ENCODE data around the gene CBX4.

Gene CBX4

GRCh38 chr17:79839356-79840268 is at the start of gene CBX4:
Gene CBX4, minus strand, starts transcription at chr17:79839440. Its CDS starts 189 bp downstream, at chr17:79839251.
- DNase-seq (ENCODE audit: low read depth), result peak; percentile 93

- DNase-seq (ENCODE audit: low read depth), result no peak
These were observed 48.8 kb upstream of the CBX4 start for GRCh38 chr17:79888009-79888540.

DNA sequence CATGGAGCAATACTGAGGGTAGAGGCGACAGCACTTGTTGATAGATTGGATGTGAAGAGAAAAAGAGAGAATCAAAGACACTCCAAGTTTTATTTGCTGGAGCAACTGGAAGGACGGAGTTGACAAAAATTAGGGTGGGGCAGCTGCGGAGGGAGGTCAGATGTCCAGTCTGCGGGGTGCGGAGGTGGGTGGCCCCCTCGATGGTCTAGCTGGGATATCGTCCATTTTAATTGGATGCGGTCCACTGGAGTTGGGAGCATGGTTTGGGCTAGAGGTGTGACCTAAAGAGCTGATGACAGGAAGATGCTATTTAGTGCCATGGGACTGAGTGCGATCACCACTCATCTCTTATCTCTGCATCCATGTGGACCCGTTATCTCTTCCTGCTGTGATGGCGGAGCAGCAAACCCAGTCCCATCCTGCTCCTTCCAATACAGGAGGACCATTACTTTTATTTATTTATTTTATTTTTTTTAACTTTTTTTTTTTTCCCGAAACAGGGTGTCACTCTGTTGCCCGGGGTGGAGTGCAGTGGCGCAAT is 48.3 kb upstream of the CBX4 start:
- no peak for DNase-seq (ENCODE audit: low read depth)

- no peak for DNase-seq (ENCODE audit: low read depth)
These were observed 44.0 kb upstream of the CBX4 start for GRCh38 chr17:79883202-79883601.

- no peak for DNase-seq (ENCODE audit: low read depth)
These were observed 39.2 kb upstream of the CBX4 start for GRCh38 chr17:79878329-79878947.

GRCh38 chr17:79877041-79877440 is 37.8 kb upstream of the CBX4 start:
- no peak for DNase-seq (ENCODE audit: low read depth)

GRCh38 chr17:79875511-79875910 is 36.3 kb upstream of the CBX4 start:
- DNase-seq (ENCODE audit: low read depth), result no peak

- DNase-seq (ENCODE audit: low read depth), result peak; percentile 38
These were observed 35.2 kb upstream of the CBX4 start for GRCh38 chr17:79874329-79874981.

- no peak for DNase-seq (ENCODE audit: low read depth)
These were observed 34.3 kb upstream of the CBX4 start for GRCh38 chr17:79873583-79873982.

- DNase-seq (ENCODE audit: low read depth), result no peak
These were observed 33.5 kb upstream of the CBX4 start for GRCh38 chr17:79872762-79873161.

- DNase-seq (ENCODE audit: low read depth), result no peak
These were observed 31.9 kb upstream of the CBX4 start for GRCh38 chr17:79871131-79871530.

- DNase-seq (ENCODE audit: low read depth), result no peak
These were observed 31.3 kb upstream of the CBX4 start for GRCh38 chr17:79870540-79870939.

GRCh38 chr17:79866791-79867518 is 27.7 kb upstream of the CBX4 start:
- DNase-seq (ENCODE audit: low read depth), result peak; percentile 21

GRCh38 chr17:79865351-79866210 is 26.3 kb upstream of the CBX4 start:
- DNase-seq (ENCODE audit: low read depth), result no peak

DNA sequence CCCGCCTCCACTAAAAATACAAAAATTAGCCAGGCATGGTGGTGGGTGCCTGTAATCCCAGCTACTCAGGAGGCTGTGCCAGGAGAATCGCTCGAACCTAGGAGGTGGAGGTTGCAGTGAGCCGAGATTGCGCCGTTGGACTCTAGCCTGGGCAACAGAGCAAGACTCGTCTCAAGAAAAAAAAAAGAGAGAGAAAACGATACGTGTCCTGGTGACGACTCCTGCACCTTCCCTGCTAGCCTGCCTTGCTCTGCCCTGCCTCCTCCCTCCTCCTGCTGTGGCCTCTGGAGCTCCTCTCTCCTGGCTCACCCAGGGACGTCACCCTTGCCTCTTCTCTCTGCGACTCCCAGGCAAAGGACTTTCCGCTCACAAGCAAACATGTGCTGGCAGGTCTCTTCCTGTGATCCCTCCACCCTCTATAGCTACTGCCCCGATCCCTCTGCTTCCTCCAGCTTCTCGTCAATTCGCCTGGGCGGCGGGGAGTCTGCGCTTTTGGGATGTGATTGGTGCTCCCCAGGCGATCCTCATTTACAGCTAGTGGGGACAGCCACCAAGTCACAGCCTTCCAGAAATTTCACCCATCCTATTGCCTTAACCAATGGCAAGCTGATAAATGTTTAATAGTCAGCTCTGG is 25.5 kb upstream of the CBX4 start:
- no peak for DNase-seq (ENCODE audit: low read depth)

DNA sequence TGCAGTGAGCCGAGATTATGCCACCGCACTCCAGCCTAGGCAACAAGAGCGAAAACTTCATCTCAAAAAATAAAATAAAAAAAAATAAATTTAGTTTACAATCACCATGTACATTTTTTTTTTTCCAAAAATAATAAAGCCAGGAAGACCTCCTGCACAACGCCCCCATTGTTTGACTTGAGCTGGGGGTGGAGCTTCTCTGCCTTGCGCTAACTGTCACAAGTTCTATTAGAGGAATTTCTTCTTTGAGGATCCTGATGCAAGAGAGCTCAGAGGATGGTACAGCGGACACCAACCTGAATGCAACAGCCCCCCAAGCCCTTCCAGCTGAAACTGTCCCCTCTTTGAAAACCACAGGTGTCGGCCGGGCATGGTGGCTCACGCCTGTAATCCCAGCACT is 24.9 kb upstream of the CBX4 start:
- DNase-seq (ENCODE audit: low read depth), result no peak

- no peak for DNase-seq (ENCODE audit: low read depth)
These were observed 23.7 kb upstream of the CBX4 start for GRCh38 chr17:79862771-79863440.

DNA sequence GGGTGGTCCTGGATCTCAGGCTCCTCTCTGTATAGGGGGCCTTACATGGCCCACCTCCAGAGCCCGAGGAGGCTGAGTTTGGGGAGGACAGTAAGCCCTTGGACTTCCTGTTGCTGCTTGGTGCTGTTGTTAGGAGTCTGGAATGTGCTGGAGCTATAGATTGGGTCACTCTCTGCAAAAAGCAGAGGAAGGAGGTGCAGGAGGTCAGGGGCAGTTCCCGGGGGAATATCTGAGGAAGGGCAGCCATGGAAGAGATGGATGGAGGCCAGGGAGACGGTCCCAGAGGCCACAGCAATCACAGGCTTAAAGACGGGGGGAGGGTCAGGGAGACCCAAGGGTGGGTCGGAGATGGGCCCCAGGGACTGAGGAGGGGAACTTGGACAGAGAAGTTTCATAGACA is 23.0 kb upstream of the CBX4 start:
- DNase-seq (ENCODE audit: low read depth), result no peak

DNA sequence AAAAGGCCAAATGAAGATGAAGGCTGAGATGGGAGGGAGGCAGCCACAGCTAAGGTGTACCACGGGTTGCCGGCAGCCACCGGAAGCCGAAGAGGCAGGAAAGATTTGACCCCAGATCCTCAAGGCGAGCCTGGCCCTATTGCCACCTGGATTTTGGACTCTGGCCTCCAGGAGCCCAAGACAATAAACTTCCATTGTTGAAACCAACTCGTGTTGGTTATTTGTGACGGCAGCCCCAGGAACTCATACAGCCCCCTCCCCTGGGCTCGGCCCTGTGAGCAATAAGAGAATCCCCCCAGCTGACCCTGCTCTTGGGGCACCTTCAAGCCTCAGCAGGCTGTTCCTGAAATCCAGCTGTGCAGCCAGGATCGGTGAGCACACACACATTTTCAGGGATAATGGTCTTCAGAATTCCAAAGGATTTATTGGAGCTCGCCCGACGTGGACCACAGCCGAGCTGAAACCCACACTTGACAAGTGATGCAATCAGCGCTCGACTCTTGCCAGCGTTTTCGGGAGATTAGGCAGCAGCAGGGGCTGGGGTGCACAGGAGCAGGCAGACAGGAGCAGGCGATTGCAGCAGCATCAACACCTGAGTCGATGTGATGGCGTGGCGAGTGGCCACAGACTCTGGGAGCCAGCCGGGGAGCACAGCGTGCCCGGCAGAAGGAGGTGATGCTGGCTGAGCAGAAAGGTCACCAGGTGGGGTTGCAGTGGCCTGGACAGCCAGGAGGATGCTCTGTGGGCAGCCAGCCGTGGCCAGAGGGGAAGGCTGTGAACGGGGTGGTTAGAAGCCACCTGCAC is 22.4 kb upstream of the CBX4 start:
- DNase-seq (ENCODE audit: low read depth), result no peak

Measured in iris pigment epithelial cell (primary cell).